HG03565 (cell line): ENCODE measurements around the gene PM20D1.

ENCODE experiments used
- ATAC-seq: cut with Tn5 transposase; IDR thresholded peaks from one replicate; pipeline ENCODE4 v1.9.1; 2021; ENCODE audit warnings: mild to moderate bottlenecking, moderate library complexity; ENCODE audit not compliant: unreplicated experiment

PM20D1 gene

DNA sequence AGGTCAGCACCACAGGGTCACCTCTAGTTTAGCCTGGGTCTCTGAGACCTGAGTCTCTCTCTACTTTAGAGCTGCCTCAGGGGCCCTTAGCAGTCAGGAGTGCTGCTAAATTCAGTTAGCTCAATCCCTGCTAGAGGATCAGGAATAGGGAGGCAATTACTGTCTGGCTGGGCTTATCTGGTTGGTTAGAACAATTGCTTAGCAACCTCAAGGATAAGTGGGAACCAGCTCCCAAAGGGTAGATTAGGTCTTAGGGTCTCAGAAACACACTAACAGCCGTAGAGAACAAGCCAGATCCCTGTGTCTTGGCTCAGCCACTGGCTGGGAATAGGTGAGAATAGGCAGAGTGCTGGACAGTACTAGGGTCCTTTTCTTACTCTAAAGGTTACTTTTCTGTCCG lies 7.7 kb downstream of the PM20D1 start:
- ATAC-seq = no peak

GRCh38 chr1:205840146-205840923 lies 9.6 kb downstream of the PM20D1 start:
- no peak for ATAC-seq

DNA sequence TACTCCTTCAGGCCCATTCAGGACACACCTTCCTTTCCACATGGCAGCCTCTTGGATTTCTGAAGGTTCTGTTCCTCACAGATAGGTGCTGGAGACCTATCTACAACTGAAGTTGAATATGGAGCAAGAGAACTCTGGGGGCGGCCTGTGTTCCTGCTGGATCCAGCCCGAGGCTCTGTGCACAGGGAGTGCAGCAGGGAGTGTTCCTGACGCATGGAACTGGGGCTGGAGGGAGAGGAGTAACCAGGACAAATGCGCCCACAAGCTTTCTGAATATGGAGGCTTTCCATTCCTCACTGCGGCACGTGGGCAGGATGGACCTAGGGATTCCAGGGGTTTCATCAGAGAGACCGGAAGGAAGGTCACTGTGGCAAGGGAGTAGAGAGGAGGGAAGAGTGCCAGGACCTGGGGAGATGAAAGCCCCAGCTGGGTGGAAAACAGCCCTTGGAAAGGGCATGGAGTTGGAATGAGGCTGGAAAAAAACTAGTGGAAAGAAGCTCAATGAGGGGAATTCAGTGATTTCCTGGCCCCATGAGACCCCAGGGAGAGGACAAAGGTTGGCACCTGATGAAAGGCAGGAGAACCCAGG lies 12.5 kb downstream of the PM20D1 start:
- ATAC-seq = no peak

GRCh38 chr1:205834751-205835150 lies 15.2 kb downstream of the PM20D1 start:
- ATAC-seq = no peak

DNA sequence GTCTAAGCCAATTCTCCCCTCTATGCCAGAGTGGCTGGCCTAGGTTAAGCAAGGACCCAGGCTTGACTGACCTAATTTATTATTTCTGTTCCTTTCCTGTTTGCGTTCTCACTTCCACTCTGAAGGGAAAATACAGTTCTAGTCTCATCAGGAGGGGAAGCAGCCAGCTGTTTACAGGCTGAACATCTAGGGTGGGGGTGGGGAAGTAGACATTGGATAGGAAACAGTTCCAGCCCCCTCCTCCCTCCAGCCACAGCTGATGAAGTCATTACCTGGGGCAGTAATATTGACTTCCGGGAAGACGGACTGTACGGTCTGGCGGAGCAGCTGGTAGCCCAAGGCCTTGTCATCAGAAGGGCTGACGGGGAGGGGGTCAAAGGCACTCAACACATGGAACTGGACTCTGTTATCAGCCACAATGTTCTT lies 17.6 kb downstream of the PM20D1 start:
- no peak for ATAC-seq

DNA sequence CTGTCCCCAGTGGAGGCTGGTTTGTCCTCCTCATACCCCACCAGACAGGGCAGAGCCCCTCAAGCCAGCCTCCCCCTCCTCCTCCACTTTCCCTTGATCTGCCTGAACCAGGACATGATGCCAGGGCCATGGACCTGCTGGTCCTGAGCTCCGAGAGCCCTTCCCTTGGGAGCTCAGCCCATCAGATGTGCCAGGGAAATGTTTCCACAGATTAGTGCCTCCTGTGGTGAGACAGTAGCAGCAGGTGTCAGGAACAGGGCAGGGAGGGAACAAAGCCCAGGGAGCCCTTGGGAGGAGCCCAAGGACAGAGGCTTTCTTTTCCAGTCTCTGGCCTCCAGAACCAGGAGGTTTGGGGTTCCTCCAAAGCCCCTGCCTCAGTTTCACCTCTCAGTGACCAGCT lies 22.3 kb downstream of the PM20D1 start:
- ATAC-seq = no peak

DNA sequence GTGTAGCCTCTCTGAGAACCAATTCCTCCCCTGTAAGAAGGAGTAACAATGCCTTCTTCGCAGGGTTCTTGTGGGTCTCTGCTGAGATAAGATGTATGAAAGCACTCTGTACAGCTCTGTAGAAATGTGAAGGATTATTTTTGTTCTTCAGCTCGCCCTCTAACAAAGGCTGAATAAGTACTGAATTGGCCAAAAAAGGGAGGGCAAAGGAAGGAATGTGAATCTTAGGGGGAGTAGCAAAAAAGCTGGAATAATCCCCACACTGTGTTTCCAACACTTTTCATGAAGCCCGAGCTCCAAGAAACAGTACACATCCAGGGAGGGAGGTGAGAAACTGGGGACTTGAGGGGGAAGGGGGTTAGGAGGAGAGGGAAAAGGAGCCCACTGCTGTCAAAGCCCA lies 22.9 kb downstream of the PM20D1 start:
- ATAC-seq = no peak

GRCh38 chr1:205826016-205826806 lies 23.7 kb downstream of the PM20D1 start:
- peak; percentile 54 for ATAC-seq

DNA sequence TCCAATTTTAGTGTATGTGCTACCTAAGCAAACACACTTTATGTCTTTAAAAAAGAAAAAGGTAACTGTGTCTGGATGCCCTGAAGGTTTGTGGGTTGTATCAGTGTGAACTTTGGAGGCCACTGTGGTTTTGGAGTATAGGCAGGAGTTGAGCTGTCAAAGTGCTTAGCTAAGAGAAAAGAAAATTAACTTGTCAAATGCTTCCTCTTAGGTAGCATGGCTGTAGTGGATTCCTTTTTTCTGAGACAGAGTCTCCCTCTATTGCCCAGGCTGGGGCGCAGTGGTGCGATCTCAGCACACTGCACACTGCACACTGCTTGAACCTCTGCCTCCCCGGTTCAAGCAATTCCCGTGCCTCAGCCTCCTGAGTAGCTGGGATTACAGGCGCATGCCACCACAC lies 25.8 kb downstream of the PM20D1 start:
- no peak for ATAC-seq

DNA sequence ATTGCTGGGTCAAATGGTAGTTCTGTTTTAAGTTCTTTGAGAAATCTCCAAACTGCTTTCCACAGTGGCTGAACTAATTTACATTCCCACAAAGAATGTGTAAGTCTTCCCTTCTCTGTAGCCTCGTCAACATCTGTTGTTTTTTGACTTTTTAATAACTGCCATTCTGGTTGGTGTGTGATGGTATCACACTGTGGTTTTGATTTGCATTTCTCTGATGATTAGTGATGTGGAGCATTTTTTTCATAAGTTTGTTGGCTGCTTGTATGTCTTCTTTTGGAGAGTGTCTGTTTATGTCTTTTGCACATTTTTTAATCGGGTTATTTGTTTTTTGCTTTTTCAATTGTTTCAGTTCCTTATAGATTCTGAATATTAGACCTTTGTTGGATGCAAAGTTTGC lies 26.7 kb downstream of the PM20D1 start:
- peak; percentile 38 for ATAC-seq

DNA sequence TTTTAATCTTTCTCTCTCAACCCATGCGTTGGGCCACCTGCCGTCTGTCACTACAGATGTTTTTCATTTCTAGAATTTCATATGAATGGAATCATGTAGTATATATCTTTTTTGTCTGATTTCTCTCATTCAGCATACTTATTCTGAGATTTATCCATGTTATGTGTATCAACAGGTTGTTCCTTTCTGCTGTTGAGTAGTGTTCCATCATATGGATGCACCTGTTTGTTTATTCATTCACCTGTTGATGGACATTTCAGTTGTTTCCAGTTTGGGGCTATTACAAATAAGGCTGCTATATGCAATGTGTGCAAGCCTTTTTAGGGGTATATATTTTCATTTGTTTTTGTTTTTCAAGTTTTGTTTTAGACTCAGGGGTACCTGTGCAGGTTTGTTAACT lies 27.5 kb downstream of the PM20D1 start:
- ATAC-seq = no peak

DNA sequence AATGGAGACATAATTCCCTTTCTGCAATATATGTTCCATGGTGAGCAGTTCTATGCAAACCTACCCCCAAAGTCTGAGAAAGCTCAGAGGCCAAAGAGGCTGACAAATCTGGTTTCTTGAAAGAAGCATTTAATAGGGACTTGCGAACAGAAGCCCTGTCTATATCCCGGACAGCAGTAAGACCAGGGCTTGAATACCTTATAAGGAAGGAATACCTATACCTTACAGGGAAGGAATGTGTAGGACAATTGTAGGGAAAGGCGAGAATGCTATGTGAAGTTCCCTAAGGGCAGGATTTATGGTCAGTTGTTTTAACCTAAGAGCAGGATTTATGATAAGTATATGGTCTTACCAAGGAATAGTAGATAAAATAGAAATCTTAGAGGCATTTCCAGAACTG lies 31.9 kb downstream of the PM20D1 start:
- no peak for ATAC-seq

GRCh38 chr1:205817364-205817763 lies 32.6 kb downstream of the PM20D1 start:
- ATAC-seq = no peak

GRCh38 chr1:205813755-205814058 lies 36.2 kb downstream of the PM20D1 start:
- ATAC-seq = no peak

- peak; percentile 71 for ATAC-seq
These were observed 36.8 kb downstream of the PM20D1 start, which contains the start of gene SLC41A1 for GRCh38 chr1:205812878-205813754. SLC41A1 (minus strand) TSS chr1:205813198; CDS start chr1:205810441, 2,757 bp downstream.

DNA sequence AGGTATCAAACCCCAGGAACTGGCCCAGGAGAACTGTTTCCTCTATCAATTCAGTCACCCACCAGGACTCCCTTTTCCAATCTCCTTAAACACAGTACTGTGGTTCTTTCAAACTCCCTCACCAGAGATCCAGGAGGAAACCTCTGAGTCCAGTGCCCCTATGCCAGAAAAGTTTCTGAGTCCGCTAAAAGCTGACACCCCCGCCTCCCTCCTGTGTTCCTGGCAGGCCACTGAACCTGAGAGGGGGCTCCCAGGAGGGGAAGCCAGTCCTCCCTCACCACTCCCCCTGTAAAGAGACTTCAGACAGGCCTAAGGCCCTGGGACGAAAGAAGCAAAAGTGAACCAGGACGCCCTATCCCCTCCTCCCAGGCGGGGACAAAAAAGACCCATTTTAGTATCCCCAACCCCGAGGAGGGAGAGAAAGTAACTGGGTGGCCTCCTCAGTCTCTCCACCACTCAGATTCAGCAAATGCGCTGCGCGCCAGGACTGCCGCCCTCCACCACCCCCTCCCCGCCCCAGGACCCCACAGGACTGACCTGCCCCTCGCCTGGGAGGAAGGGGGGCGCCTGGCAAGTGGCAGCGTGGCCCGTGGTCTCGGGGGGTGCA lies 37.6 kb downstream of the PM20D1 start:
- ATAC-seq = no peak

GRCh38 chr1:205811660-205812059 lies 38.3 kb downstream of the PM20D1 start:
- ATAC-seq = no peak

DNA sequence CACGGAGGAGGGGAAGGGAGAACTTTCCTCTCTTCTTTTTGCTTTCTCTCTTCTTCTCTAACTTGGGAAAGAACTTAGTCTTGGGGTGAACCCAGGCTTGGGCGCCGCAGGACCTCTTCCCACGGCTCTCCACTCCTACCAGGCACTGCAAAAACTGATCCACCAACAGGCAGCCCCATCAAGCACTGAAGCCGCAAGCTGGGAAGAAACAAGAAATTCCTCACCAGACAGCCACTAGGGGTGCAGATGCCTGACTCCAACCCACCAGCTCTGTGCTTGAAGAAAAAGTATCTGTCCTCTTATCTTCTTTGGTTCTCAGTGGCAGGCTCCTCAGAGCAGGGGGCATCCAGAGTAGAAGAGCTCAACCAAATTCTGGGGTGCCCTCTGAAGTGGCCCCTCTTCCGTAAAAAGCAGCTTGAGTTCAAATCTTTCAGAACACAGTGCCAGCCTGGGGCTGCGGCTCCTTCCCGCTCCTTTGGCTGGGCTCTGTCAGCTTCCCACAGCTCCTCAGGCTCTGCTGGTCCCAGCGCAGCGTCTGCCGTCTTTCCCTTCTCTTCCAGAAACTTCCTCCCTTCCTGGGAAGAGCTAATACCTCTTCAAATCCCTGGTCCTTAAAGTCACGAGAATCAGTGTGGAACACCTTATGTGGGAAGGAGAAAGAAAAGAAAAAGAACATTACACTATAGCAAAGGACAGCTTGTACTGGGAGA lies 39.3 kb downstream of the PM20D1 start:
- ATAC-seq = no peak

- ATAC-seq = no peak
These were observed 40.0 kb downstream of the PM20D1 start for GRCh38 chr1:205809942-205810345.

GRCh38 chr1:205809469-205809868 lies 40.5 kb downstream of the PM20D1 start:
- no peak for ATAC-seq
